T-helper 1 cell treated with Interleukin-12 subunit alpha and Interleukin-12 subunit beta and Interleukin-4 antibody, amounts not matched to agents 30 ng/mL and 1 ng/mL, for 36 hours (primary cell): ENCODE data around the gene CKM. TPM values are rescaled to one million over a fixed set of nuclear protein-coding genes. Genes with fewer than 3 reads are reported as not detected.

Experiments used
- total RNA-seq: library from RNA; stranded (reverse); gene quantifications from 2 replicates; pipeline ENCODE4 v1.2.3, GENCODE V29; 2022

The CKM gene
- total RNA-seq, 1 donor from 2014 or later, result not detected

Other genes with a start within 250 kb of the CKM start
- gene ZNF296, start 246.4 kb downstream of the CKM start, total RNA-seq, result 1.8 and 2.3 TPM in 2 replicates
- 31.2 and 35.2 TPM in 2 replicates for gene GEMIN7, start 243.6 kb downstream of the CKM start, total RNA-seq
- gene PPP1R37, start 229.7 kb downstream of the CKM start, total RNA-seq, result 19.2 and 21.5 TPM in 2 replicates
- gene NKPD1, start 161.9 kb downstream of the CKM start, total RNA-seq, result 0.07 and 0.22 TPM in 2 replicates
- gene TRAPPC6A, start 144.6 kb downstream of the CKM start, total RNA-seq, result 38.9 and 46.3 TPM in 2 replicates
- 14.8 and 15.3 TPM in 2 replicates for gene BLOC1S3, start 144.1 kb downstream of the CKM start, total RNA-seq
- gene EXOC3L2, start 77.5 kb downstream of the CKM start, total RNA-seq, result not detected in 2 replicates
- 25.8 and 29.4 TPM in 2 replicates for gene MARK4, start 71.6 kb downstream of the CKM start, total RNA-seq
- gene KLC3, start 17.9 kb upstream of the CKM start, total RNA-seq, result not detected in 2 replicates
- 22.0 and 23.4 TPM in 2 replicates for gene ERCC2, start 47.7 kb upstream of the CKM start, total RNA-seq
- 10.6 and 11.8 TPM in 2 replicates for gene PPP1R13L, start 82.2 kb upstream of the CKM start, total RNA-seq
- 8.2 and 9.2 TPM in 2 replicates for gene POLR1G, start 83.8 kb upstream of the CKM start, total RNA-seq
- gene ERCC1, start 101.0 kb upstream of the CKM start, total RNA-seq, result 86.2 and 88.5 TPM in 2 replicates
- 5.5 and 6.4 TPM in 2 replicates for gene FOSB, start 145.1 kb upstream of the CKM start, total RNA-seq
- 2.4 and 2.9 TPM in 2 replicates for gene RTN2, start 174.2 kb upstream of the CKM start, total RNA-seq
- 1.0 and 1.4 TPM in 2 replicates for gene PPM1N, start 175.6 kb upstream of the CKM start, total RNA-seq
- 265 and 267 TPM in 2 replicates for gene VASP, start 184.6 kb upstream of the CKM start, total RNA-seq